ENCODE data around the gene RTN4.

The RTN4 gene

GRCh38 chr2:55057474-55057873 lies 7.2 kb upstream of the RTN4 start:
- no peak for TF ChIP-seq TCF12 (IDR thresholded peaks at IDR 0.05; ENCODE audit: low read depth)
- no peak for TF ChIP-seq TAF1 (IDR thresholded peaks at IDR 0.05; ENCODE audit: low read depth)
- TF ChIP-seq CREB1 (IDR thresholded peaks at IDR 0.05; ENCODE audit: low read depth) = no peak
- TF ChIP-seq RAD21 (IDR thresholded peaks at IDR 0.05; ENCODE audit: low read depth) = no peak
- no peak for TF ChIP-seq USF1 (IDR thresholded peaks at IDR 0.05)
- TF ChIP-seq ZBTB7A (IDR thresholded peaks at IDR 0.05; ENCODE audit: low read depth) = no peak
- TF ChIP-seq FOXM1 (IDR thresholded peaks at IDR 0.05; ENCODE audit: borderline replicate concordance, low read depth) = no peak
- TF ChIP-seq NFIC (IDR thresholded peaks at IDR 0.05) = no peak
- no peak for TF ChIP-seq REST (IDR thresholded peaks at IDR 0.05; ENCODE audit: low read depth)

GRCh38 chr2:55056024-55056521 lies 5.8 kb upstream of the RTN4 start:
- no peak for TF ChIP-seq RAD21 (IDR thresholded peaks at IDR 0.05; ENCODE audit: low read depth)
- no peak for TF ChIP-seq USF1 (IDR thresholded peaks at IDR 0.05)
- no peak for TF ChIP-seq EP300 (IDR thresholded peaks at IDR 0.05; ENCODE audit: borderline replicate concordance)
- no peak for TF ChIP-seq EGR1 (IDR thresholded peaks at IDR 0.05)
- TF ChIP-seq TCF12 (IDR thresholded peaks at IDR 0.05; ENCODE audit: low read depth) = no peak
- TF ChIP-seq NFIC (IDR thresholded peaks at IDR 0.05) = no peak
- TF ChIP-seq ZBTB7A (IDR thresholded peaks at IDR 0.05; ENCODE audit: low read depth) = no peak
- no peak for TF ChIP-seq CREB1 (IDR thresholded peaks at IDR 0.05; ENCODE audit: low read depth)
- no peak for TF ChIP-seq MAX (IDR thresholded peaks at IDR 0.05)
- TF ChIP-seq TAF1 (IDR thresholded peaks at IDR 0.05; ENCODE audit: low read depth) = no peak
- TF ChIP-seq REST (IDR thresholded peaks at IDR 0.05; ENCODE audit: low read depth) = no peak
- no peak for TF ChIP-seq YY1 (IDR thresholded peaks at IDR 0.05; ENCODE audit: low read depth)
- no peak for TF ChIP-seq FOXM1 (IDR thresholded peaks at IDR 0.05; ENCODE audit: borderline replicate concordance, low read depth)

GRCh38 chr2:55054106-55054875 lies 4.0 kb upstream of the RTN4 start:
- TF ChIP-seq TEAD4 (IDR thresholded peaks at IDR 0.05) (no peak), RAD21 (IDR thresholded peaks at IDR 0.05; ENCODE audit: low read depth) (0 out of 2 replicates have a peak, but pooled peaks have one; percentile 7)

GRCh38 chr2:55052129-55053061 lies 2.1 kb upstream of the RTN4 start:
- TF ChIP-seq ZBTB7A (IDR thresholded peaks at IDR 0.05; ENCODE audit: low read depth) (no peak), NFIC (IDR thresholded peaks at IDR 0.05) (no peak), CEBPB (IDR thresholded peaks at IDR 0.05) (no peak), TCF12 (IDR thresholded peaks at IDR 0.05; ENCODE audit: low read depth) (no peak), FOXM1 (IDR thresholded peaks at IDR 0.05; ENCODE audit: borderline replicate concordance, low read depth) (no peak), TAF1 (IDR thresholded peaks at IDR 0.05; ENCODE audit: low read depth) (no peak), EGR1 (IDR thresholded peaks at IDR 0.05) (no peak), MAX (IDR thresholded peaks at IDR 0.05) (no peak), USF1 (IDR thresholded peaks at IDR 0.05) (no peak)
